ENCODE data around the gene DNMBP. TPM values are rescaled to one million over a fixed set of nuclear protein-coding genes. Genes with fewer than 3 reads are reported as not detected.
"Not testable (repeated sequence)": the region's sequence is repeated elsewhere in the genome, so short reads cannot be mapped to it uniquely, and the experiment has no call there.

The DNMBP gene
- total RNA-seq, 2 experiments from 2014 or later, result 5.2 to 6.0 TPM

DNA sequence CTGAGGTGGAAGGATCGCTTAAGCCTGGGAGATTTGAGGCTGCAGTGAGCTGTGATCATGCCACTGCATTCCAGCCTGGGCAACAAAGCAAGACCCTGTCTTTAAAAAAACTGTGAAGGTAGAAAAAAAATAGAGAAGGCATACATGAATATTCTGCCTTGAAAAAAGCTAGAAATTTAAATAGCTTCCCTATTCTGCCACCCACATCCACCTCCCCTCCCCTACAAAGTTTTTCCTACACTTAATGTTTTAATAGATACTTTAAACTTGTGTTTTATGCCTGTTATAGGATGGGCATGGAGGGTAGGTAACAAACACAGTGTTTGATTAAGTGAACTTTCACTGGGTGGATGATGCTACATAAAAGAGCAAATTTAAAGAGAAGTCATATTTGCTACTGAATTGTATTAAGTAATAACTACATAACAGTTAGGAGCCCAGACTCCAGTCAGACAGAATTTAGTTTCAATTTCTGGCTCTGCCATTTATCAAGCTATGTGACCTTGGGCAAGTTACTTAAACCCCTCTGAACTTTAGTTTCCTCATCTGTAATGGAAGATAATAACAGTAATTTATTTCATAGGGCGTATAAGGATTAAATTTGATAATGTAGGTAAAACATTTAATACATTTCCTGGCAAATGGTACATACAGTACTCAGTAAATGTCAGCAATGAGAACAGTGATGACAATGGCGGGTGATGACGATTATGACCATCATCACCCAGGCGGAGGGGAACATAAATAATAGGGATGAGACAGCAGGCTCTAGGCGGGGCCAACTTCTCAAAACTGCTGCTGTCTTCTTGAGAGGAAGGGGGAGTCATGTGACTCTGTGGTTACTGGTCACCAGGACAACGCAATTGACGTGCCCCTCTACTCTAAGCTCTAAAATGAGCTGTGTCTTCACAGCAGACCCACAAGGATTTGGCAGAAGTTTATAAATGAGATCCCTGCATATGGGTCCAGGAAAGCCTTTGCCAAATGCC, 15.8 kb downstream of the DNMBP start:
- POLR2A ChIA-PET, result interaction anchor here (1.2 to 1.4 kb wide), 3 partner anchors 13 to 262 kb away, joined by 3 to 6 read pairs (median 4); partner anchors contain the start of genes COX15, CUTC and DNMBP
- Mint-ChIP-seq H3K4me3 (peak overlapping the region; percentile 73), H3K36me3 (peaks cover 6% of the 10 kb centered on the region)

DNA sequence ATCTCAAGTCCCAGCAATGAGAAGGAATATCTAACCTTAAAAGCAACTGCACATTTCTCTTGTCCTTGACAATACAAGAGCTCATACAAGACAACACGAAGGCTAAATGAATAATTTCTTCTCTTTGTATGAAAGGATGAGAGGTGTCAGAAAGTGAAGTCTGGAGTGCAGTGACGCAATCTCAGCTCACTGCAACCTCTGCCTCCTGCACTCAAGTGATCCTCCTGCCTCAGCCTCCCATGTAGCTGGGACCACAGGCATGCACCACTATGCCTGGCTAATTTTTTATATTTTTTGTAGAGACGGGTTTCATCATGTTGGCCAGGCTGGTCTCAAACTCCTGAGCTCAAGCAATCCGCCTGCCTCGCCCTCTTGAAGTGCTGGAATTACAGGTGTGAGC, 24.1 kb downstream of the DNMBP start:
- H3K4me3 Mint-ChIP-seq; H3K9me3 Mint-ChIP-seq; POLR2A ChIA-PET; H3K27ac Mint-ChIP-seq; ATAC-seq (ENCODE audit: low read depth); DNase-seq; H3K4me1 Mint-ChIP-seq; H3K36me3 Mint-ChIP-seq; H3K27me3 Mint-ChIP-seq: not testable (repeated sequence)

More for the DNA sequence above, 15.8 kb downstream of the DNMBP start:
- Mint-ChIP-seq H3K27ac (peak overlapping the region; percentile 72), H3K9me3 (peaks cover 2% of the 10 kb centered on the region), H3K4me1 (peaks cover 19% of the 10 kb centered on the region), H3K27me3 (no peaks in the 10 kb centered on the region)
- DNase-seq (peak; percentile 46), ATAC-seq (ENCODE audit: low read depth) (peak; percentile 92)

DNA sequence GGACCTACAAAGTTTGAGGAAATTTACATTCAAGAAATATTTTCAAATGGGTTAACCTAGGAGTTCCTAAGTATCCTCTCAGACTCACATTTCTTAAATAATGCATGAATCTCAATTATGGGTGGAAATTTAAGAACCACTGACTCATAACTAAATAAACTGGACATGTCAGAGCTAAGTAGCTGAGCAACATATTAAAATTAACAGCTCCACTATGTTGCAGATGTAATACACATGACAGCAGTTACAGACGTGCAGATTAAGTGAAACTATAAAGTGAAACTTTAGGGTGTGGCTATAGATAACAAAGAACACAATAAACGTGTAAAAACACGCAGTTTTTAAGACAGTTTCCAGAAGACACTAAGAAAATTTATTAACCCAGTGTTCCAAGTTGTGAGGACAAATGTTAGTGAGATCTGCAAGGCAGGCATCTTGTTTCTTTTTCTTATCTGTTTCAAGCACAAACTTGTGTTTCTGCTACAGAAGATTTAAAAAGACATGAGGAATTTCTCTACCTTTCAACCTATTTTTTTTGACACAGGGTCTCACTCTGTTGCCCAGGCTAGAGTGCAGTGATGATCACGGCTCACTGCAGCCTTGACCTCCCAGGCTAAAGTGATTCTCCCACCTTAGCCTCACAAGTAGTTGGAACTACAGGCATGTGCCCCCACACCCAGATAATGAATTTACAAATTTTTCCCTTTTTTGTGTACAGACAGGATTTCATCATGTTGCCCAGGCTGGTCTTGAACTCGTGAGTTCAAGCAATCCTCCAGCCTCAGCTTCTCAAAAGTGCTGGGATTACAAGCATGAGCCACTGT, 25.3 kb downstream of the DNMBP start:
- no peak for ATAC-seq (ENCODE audit: low read depth)
- DNase-seq, result no peak
- POLR2A ChIA-PET, result no interaction called here
- Mint-ChIP-seq H3K9me3 (no peaks in the 10 kb centered on the region), H3K4me3 (no peak overlapping the region), H3K4me1 (no peaks in the 10 kb centered on the region), H3K27ac (no peak overlapping the region), H3K27me3 (no peaks in the 10 kb centered on the region), H3K36me3 (no peaks in the 10 kb centered on the region)

DNA sequence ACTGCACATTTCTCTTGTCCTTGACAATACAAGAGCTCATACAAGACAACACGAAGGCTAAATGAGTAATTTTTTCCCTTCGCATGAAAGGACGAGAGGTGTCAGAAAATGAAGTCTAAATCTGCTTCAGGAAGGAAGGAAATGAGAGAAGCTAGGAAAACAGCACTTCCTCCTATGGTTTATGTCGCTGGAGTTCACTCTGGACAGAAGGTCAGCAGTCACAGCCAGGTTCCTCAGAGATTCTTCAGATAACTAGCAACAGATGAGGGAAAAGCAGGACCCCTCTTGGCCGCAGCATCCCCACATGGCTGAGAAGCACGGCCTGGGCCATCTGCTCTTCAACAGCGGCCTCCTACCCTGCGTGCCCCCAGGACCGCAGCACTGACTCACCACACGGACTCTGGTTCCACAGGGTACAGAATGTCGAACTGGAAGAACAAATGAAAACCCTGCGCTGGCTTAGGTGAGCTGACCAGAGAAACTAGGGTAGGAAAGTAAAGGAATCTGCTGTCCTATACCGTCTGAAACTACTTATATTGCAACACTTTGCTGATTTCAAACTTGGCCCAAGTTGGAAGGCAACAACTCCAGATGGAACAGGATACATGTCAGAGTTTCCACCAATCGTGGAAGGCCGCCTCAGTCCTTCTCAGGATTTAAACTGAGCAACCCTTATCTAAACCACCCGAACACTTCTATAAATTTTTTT, 26.3 kb downstream of the DNMBP start:
- H3K27ac Mint-ChIP-seq, result no peak overlapping the region
- no peaks in the 10 kb centered on the region for H3K36me3 Mint-ChIP-seq
- POLR2A ChIA-PET, result no interaction called here
- H3K27me3 Mint-ChIP-seq, result no peaks in the 10 kb centered on the region
- no peak for ATAC-seq (ENCODE audit: low read depth)
- H3K4me1 Mint-ChIP-seq, result no peaks in the 10 kb centered on the region
- no peaks in the 10 kb centered on the region for H3K9me3 Mint-ChIP-seq
- H3K4me3 Mint-ChIP-seq, result no peak overlapping the region
- DNase-seq, result no peak

DNA sequence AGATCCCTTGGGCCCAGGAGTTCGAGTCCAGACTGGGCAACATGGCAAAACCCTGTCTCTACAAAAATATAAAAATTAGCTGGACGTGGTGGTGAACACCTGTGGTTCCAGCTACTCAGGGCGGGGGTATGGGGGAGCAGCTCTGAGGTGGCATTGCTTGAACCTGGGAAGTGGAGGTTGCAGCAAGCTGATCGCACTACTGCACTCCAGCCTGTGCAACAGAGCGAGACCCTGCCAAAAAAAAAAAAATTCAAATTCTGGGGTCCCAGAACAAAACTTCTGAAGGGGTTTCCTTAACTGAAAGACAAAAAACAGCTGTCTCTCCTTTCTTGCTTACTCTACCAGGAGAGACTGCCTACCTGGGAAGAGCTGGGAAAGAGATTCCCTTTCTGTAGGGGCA, 27.0 kb downstream of the DNMBP start:
- no peaks in the 10 kb centered on the region for H3K27me3 Mint-ChIP-seq
- POLR2A ChIA-PET, result no interaction called here
- no peaks in the 10 kb centered on the region for H3K9me3 Mint-ChIP-seq
- no peak for ATAC-seq (ENCODE audit: low read depth)
- no peak overlapping the region for H3K27ac Mint-ChIP-seq
- no peak for DNase-seq
- no peak overlapping the region for H3K4me3 Mint-ChIP-seq
- no peaks in the 10 kb centered on the region for H3K4me1 Mint-ChIP-seq
- H3K36me3 Mint-ChIP-seq, result no peaks in the 10 kb centered on the region

DNA sequence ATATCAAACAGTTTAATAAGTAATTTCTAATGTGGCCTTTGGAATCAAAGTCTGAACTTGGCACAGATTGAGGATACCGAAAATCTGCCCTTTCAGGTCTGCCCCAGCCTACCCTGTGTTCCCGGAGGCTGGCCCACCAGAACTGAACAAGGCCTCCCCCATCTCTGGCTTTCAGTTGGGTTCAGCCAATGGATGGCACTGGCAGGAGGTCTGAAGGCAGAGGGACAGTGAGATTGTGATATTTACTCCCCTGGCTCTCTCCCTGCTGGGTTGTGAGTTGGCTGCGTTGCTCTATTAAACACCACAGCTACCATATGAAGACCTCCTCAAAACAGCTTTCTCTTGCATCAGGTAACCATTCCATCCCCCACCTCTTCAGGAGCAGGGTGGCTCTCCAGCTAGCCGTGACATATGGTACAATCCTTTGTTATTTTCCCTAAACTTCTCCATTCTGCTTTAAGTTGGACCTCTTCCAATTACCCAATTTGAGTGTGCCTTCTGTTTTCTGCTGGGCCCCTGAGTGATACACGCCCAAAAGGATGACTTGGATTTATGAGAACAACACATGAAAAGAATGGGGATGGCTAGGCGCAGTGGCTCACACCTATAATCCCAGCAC, 28.1 kb downstream of the DNMBP start:
- ATAC-seq (ENCODE audit: low read depth) (no peak), DNase-seq (no peak)
- Mint-ChIP-seq H3K27me3 (no peaks in the 10 kb centered on the region), H3K27ac (no peak overlapping the region), H3K4me1 (no peaks in the 10 kb centered on the region), H3K4me3 (no peak overlapping the region), H3K36me3 (no peaks in the 10 kb centered on the region), H3K9me3 (no peaks in the 10 kb centered on the region)
- POLR2A ChIA-PET, result no interaction called here

DNA sequence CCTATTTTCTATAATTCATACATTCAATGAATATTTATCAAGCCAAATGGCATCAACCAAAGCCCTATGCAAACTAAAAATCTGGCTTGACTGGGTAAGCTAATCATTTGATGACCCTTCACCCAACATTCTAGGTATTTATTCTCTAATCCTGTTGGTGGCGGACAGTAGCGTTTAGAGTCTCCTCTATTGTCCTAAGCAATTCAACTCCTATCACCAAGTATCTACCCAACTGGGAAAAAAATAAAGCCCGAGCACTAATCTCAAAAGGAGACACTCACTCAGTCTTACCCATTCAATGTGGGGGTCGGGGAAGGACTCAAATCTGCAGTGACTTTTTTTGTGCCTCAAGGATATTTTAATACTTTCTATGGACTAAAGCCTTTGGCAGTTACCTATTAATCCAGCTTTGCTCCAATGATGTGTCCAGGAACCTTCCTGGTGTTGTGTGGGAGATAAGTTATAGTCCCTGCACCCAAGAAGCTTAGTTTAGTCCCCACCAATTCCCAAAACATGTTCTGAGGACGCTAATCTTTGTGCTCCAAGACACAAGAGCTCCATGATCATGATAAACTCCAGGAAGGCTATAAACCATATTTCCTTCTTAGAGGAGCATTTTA, 30.6 kb downstream of the DNMBP start:
- Mint-ChIP-seq H3K9me3 (no peaks in the 10 kb centered on the region), H3K27ac (no peak overlapping the region), H3K4me1 (no peaks in the 10 kb centered on the region), H3K27me3 (no peaks in the 10 kb centered on the region), H3K4me3 (no peak overlapping the region), H3K36me3 (no peaks in the 10 kb centered on the region)
- DNase-seq (no peak), ATAC-seq (ENCODE audit: low read depth) (no peak)
- POLR2A ChIA-PET, result no interaction called here

DNA sequence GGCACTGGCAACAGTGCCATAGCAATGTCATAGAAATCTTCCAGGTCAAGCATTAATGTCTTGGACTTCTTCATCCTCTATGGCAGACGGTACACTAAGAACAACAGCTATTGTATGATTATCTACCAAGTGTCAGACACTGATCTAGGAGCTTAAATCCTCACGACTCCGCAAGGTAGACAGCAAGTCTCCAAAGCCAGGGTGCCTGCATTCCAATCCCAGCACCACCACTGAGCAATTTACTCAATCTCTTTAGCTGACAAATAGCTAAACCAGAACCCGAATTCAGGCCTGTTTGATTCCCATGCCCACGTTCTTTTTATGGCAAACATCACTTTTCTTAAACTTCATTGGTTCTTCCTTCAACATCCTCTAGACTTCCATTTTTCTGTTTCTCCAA, 31.8 kb downstream of the DNMBP start:
- no peak overlapping the region for H3K27ac Mint-ChIP-seq
- H3K4me3 Mint-ChIP-seq, result no peak overlapping the region
- H3K4me1 Mint-ChIP-seq, result no peaks in the 10 kb centered on the region
- no peaks in the 10 kb centered on the region for H3K36me3 Mint-ChIP-seq
- POLR2A ChIA-PET, result no interaction called here
- ATAC-seq (ENCODE audit: low read depth), result no peak
- no peak for DNase-seq
- H3K9me3 Mint-ChIP-seq, result no peaks in the 10 kb centered on the region
- H3K27me3 Mint-ChIP-seq, result no peaks in the 10 kb centered on the region

DNA sequence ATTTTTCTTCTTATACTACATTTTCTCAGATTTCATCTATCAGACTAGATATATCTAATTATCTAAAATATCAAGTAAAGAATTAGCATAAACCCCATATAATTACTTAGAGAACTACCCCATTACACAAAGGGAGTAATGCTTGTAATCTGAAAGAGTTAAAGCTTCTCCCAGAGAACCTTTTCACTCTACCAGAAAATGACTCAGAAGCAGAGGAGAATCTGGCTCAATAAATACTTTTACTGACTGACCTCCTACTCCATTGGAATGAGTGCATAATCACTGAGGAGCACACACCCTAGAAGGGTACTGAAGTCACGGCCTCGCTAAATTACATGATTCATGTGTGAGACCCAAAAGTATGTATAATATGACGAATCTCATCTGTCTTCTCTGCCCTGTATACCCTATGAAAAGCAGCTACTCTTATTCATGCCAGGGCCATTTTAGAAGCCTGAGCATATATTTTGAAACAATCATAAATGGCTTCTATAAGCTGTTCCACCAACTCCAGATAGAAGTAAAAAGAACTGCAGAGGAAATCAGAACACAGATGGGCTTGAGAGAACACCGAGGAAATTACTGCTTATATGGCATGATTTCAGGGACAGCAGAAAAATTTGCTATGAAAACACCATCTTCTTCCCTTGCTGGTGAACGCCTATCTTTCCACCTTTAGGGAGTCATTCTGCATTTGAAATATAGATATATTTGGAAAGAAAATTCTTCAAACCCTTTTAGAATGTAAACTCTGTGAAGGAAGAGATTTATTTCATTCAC, 32.7 kb downstream of the DNMBP start:
- POLR2A ChIA-PET, result no interaction called here
- no peak for ATAC-seq (ENCODE audit: low read depth)
- no peak for DNase-seq
- Mint-ChIP-seq H3K27ac (no peak overlapping the region), H3K36me3 (no peaks in the 10 kb centered on the region), H3K9me3 (no peaks in the 10 kb centered on the region), H3K4me3 (no peak overlapping the region), H3K27me3 (no peaks in the 10 kb centered on the region), H3K4me1 (no peaks in the 10 kb centered on the region)

DNA sequence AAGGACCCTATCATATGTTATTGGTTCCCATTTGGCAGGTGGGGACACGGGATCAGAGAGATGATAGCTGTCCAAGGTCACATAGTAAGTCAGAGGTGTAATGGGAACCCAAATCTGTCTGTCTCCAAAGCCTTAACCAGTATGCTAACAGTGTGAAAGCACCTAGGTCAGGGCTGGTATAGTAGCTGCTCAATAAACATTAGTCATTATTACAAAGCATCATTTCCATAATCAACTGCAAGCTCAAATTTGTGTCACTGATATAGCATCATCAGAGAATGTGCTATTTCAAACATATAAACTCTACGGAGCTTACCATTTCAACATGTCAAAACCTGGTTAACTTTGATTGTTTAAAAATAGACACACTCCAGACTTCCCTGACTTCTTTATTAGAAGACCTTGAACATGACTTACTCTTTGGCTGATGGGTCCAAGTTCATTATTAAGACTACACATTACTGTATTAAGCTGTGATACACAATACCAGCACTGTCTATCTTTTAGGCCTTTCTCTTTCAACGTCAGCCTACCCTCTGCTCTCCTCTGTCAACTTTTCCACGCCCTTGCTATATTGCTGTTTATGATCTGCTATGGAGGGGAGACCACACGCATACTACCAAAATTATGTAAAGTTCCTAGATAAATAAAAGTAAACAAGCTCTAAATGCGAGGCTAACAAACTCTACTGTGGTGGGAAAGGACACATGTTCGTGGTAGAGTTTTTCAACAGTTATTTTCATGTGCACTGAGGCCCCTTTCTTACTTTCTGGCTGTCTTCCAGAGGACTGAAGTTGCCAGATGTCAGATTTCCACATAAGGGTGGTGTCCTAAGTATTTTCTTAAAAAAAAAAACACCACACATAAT, 33.6 kb downstream of the DNMBP start:
- no peaks in the 10 kb centered on the region for H3K9me3 Mint-ChIP-seq
- H3K27ac Mint-ChIP-seq, result no peak overlapping the region
- ATAC-seq (ENCODE audit: low read depth) (no peak), DNase-seq (no peak)
- H3K4me1 Mint-ChIP-seq, result no peaks in the 10 kb centered on the region
- POLR2A ChIA-PET, result no interaction called here
- H3K36me3 Mint-ChIP-seq, result peaks cover 1% of the 10 kb centered on the region
- no peaks in the 10 kb centered on the region for H3K27me3 Mint-ChIP-seq
- no peak overlapping the region for H3K4me3 Mint-ChIP-seq

DNA sequence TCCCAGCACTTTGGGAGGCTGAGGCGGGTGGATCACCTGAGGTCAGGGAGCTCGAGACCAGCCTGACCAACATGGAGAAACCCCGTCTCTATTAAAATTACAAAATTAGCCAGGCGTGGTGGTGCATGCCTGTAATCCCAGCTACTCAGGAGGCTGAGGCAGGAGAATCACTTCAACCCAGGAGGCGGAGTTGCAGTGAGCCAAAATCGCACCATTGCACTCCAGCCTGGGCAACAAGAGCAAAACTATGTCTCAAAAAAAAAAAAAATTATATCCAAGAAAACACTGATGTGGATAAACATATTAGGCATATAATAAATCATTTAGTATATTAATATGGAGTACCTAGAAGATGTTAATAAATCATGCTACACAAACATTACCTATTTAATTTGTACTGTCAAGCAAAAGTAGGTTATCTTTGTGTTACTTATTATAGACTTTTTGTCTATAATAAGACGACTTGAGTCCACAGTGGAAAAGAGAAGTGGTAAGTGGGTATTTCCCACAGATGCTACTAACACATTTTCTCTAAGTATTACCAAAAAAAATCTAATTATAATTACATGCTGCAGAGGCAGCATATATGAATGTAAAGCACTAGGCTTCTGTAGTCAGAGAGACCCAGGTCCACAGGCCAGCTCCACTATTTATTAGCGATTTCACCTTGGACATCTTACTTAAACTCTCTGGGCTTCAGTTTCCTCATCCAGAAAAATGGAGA, 34.5 kb downstream of the DNMBP start:
- POLR2A ChIA-PET, result no interaction called here
- no peaks in the 10 kb centered on the region for H3K27me3 Mint-ChIP-seq
- no peaks in the 10 kb centered on the region for H3K9me3 Mint-ChIP-seq
- H3K36me3 Mint-ChIP-seq, result peaks cover 8% of the 10 kb centered on the region
- H3K4me3 Mint-ChIP-seq, result no peak overlapping the region
- H3K27ac Mint-ChIP-seq, result no peak overlapping the region
- no peak for ATAC-seq (ENCODE audit: low read depth)
- DNase-seq, result no peak
- peaks cover 1% of the 10 kb centered on the region for H3K4me1 Mint-ChIP-seq

Measured in activated naive CD8-positive, alpha-beta T cell treated with anti-CD3 and anti-CD28 coated beads, Interleukin-2, amount 10 ng/mL, durations not matched to agents 7 days and 5 days (primary cell).